WERI-Rb-1 (cell line): ENCODE results near the gene WNT11.

ENCODE experiments used
- DNase-seq: peaks from one replicate; pipeline ENCODE4 v3.0.0-alpha.2; 2020
- H3K27ac ChIP-seq: fragments of 250-450 bp; sonication (Bioruptor Pico); 2 replicates; pipeline ENCODE4 v1.5.1; 2020; ENCODE audit warnings: mild to moderate bottlenecking, moderate library complexity
- H3K27me3 ChIP-seq: fragments of 250-450 bp; sonication (Bioruptor Pico); 2 replicates; pipeline ENCODE4 v1.5.1; 2021; ENCODE audit warnings: mild to moderate bottlenecking, low read depth, moderate library complexity; ENCODE audit not compliant: insufficient read depth, severe bottlenecking
- H3K36me3 ChIP-seq: fragments of 250-450 bp; sonication (Bioruptor Pico); 2 replicates; pipeline ENCODE4 v1.5.1; 2020; ENCODE audit warnings: mild to moderate bottlenecking, moderate library complexity
- H3K4me3 ChIP-seq: 2 replicates; pipeline ENCODE4 v1.5.1; 2011; ENCODE audit warnings: low read depth, mild to moderate bottlenecking, control low read depth, low read length
- H3K9me3 ChIP-seq: fragments of 250-450 bp; sonication (Bioruptor Pico); 2 replicates; pipeline ENCODE4 v1.5.1; 2021; ENCODE audit warnings: mild to moderate bottlenecking, moderate library complexity; ENCODE audit not compliant: severe bottlenecking
- CTCF ChIP-seq: IDR thresholded peaks from 2 replicates; pipeline ENCODE4 v1.5.1; 2011; ENCODE audit warnings: low read depth, mild to moderate bottlenecking, control low read depth, inconsistent platforms, low read length

WNT11 gene

GRCh38 chr11:76207642-76208401 is 1.5 kb upstream of the WNT11 start:
- TF ChIP-seq CTCF = peak; percentile 96
- Histone ChIP-seq H3K36me3 (no peaks in the 10 kb centered on the region), H3K27me3 (peaks cover 35% of the 10 kb centered on the region), H3K9me3 (no peaks in the 10 kb centered on the region), H3K27ac (no peak overlapping the region), H3K4me3 (peak overlapping the region; percentile 59)
- DNase-seq = peak; percentile 82

GRCh38 chr11:76206077-76206326 is 300 bp downstream of the WNT11 start:
- H3K4me3 ChIP-seq = peak overlapping the region; percentile 32
- no peaks in the 10 kb centered on the region for H3K9me3 ChIP-seq
- peaks cover 25% of the 10 kb centered on the region for H3K27me3 ChIP-seq
- DNase-seq = no peak
- H3K36me3 ChIP-seq = no peaks in the 10 kb centered on the region
- no peak for TF ChIP-seq CTCF
- H3K27ac ChIP-seq = no peak overlapping the region

GRCh38 chr11:76205252-76206076 is 838 bp downstream of the WNT11 start:
- no peak for TF ChIP-seq CTCF
- H3K27me3 ChIP-seq = peaks cover 22% of the 10 kb centered on the region
- H3K36me3 ChIP-seq = no peaks in the 10 kb centered on the region
- H3K27ac ChIP-seq = no peak overlapping the region
- H3K4me3 ChIP-seq = no peak overlapping the region
- DNase-seq = no peak
- no peaks in the 10 kb centered on the region for H3K9me3 ChIP-seq

- peaks cover 22% of the 10 kb centered on the region for H3K27me3 ChIP-seq
- TF ChIP-seq CTCF = no peak
- no peaks in the 10 kb centered on the region for H3K9me3 ChIP-seq
- H3K36me3 ChIP-seq = no peaks in the 10 kb centered on the region
- no peak overlapping the region for H3K27ac ChIP-seq
- no peak for DNase-seq
- H3K4me3 ChIP-seq = no peak overlapping the region
Measured at GRCh38 chr11:76203937-76204336, 2.4 kb downstream of the WNT11 start.

- no peak overlapping the region for H3K27ac ChIP-seq
- no peak for TF ChIP-seq CTCF
- no peaks in the 10 kb centered on the region for H3K36me3 ChIP-seq
- H3K27me3 ChIP-seq = peaks cover 21% of the 10 kb centered on the region
- DNase-seq = no peak
- H3K9me3 ChIP-seq = no peaks in the 10 kb centered on the region
- no peak overlapping the region for H3K4me3 ChIP-seq
Measured at GRCh38 chr11:76203131-76203925, 3.0 kb downstream of the WNT11 start.
